HG02943 (cell line): Measurements from ENCODE around the gene KRT6A.

ENCODE experiments used
- ATAC-seq: cut with Tn5 transposase; IDR thresholded peaks from one replicate; pipeline ENCODE4 v1.9.1; 2021; ENCODE audit warnings: mild to moderate bottlenecking, low read depth, moderate library complexity; ENCODE audit not compliant: unreplicated experiment

KRT6A gene

DNA sequence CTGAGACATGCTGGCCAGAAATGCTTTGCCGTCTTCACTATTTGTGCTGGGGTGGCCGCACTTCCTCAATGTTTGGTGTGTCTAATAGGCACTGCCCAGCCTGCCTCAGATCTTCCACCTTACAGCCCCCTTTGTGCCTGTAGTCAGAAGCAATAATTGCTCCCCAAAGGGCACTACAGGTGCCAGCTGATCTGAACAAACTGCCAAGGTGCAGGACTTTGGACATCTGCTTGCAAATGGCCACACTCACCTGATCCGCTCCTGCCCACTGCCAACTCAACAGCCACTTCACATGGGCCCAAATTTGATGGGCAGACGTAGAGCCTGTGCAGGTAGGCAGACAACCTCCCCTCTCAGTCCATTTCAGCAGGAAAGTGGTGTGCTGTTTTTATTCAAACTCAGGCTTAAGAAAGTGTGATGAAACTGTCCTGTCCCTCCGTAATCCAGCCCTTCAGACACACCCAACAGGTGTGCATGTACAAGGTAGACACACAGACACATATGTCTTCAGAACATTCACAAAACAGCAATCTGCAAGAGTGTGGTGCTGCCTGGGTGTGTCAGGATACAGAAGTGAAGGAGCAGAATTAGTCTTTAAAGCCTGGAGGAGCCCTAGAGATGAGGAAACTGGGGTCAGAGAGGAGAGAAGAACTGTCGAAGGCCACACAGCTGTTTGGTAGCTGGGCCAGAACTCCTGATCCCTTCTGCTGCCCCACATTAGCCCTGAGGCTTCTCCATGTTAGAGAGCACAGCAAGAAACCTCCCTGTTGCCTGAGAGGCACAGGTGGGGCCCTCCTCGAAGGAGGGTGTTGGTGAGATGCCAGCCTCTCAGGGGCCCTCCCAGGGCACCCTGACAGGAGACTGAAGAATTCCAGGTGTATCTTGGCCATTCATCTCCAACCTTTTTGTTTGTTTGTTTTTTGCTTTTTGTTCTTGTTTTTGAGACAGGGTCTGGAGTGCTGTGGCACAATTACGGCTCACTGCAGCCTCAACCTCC lies 54.5 kb downstream of the KRT6A start:
- no peak for ATAC-seq

DNA sequence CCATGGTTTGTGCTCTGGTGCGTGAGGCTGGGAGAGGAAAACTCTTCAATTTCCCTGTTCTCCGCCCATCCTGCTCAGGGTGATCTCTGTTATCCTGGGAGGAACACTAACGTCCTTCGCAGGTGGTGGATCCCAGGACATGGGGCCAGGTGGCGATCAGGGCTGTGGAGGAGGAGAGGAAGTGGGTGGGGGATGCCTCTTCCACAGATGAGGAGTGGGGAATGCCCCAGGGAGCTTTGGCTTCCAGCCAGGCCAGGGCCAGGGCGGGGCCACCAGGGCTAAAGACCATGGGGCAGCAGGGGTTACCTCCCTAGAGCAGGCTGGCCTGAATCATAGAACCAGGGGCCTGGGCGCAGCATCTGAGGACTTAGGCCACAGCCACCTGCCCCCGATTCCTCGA lies 55.5 kb downstream of the KRT6A start:
- no peak for ATAC-seq
